GM21825 (cell line): ENCODE results near the gene PLD1.

ENCODE experiments used
- ATAC-seq: cut with Tn5 transposase; IDR thresholded peaks from one replicate; pipeline ENCODE4 v1.9.1; 2021; ENCODE audit warnings: mild to moderate bottlenecking, moderate library complexity; ENCODE audit not compliant: unreplicated experiment

The PLD1 gene

GRCh38 chr3:171678971-171679492, 131.3 kb downstream of the PLD1 start:
- ATAC-seq, result no peak

DNA sequence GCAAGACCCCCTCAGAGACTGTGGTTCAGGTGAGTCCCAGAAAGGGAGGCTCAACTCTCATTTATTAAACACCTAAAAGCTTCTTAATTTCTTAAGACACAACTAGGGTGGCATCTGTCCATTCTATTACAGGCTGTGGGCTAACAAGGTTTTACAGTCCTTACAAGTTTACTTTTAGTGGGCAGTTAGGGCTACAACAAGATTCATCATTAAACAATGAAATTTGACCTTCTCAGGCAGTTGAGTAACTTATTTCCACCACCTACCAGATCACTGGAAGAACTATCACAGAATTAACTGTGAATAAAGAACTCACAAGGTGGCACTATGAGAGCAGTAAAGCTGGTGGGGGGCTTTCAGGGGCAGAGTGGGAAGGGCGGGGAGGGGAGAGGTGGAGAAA, 132.6 kb downstream of the PLD1 start:
- no peak for ATAC-seq

GRCh38 chr3:171676601-171677175, 133.6 kb downstream of the PLD1 start:
- no peak for ATAC-seq

DNA sequence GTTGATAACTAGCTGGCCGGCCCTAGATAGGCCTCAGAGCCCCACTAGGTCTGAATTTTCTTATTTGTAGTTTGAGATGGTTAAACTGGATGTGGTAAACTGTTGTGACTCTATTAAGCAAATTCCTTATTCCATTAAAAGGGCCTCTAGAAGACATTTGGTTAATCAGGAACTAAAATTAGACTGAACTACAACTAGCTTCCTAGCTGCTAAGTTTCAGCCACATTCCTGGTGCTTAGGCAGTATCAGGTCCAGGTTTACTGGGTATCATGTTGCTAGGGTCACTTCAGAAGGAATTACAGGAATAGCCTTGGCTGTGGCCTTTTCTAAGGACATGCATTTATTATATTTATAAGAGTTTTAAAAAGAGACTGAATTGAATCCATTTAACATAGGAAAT, 136.3 kb downstream of the PLD1 start:
- ATAC-seq, result no peak

DNA sequence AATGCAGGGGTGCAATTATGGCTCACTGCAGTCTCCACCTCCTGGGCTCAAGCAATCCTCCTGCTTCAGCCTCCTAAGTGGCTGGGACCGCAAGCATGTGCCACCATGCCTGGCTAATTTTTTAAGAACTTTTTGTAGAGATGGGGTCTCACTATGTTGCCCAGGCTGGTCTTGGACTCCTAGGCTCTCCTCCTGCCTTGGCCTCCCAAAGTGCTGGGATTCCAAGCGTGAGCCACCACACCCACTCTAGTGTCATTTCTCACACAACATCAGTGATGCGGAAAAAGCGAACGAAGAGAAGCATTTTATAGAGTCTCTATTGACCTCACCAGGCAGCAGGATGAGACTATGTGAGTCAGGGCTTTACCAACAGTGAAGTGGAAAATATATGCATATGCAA, 137.7 kb downstream of the PLD1 start:
- ATAC-seq, result no peak

- no peak for ATAC-seq
These were observed 138.2 kb downstream of the PLD1 start for GRCh38 chr3:171672124-171672523.

DNA sequence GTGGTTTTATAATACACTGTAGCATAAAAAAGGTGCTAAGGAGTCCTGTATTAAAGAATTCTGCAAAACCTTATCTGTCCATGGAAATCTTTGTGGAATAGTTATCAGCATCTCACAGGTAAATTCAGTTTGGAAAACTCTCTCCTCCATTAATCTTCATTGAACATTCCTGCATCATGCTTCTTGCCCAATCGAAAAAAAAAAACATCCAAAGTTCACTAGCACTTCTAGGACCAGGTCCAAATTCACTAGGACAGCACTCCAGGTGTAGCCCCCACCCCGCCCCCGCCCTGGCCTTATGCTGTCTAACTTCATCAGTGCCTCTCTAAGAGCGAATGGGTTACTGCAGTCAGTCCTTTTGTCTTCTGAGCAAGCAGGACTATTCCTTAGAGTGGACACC, 138.6 kb downstream of the PLD1 start:
- ATAC-seq, result no peak

DNA sequence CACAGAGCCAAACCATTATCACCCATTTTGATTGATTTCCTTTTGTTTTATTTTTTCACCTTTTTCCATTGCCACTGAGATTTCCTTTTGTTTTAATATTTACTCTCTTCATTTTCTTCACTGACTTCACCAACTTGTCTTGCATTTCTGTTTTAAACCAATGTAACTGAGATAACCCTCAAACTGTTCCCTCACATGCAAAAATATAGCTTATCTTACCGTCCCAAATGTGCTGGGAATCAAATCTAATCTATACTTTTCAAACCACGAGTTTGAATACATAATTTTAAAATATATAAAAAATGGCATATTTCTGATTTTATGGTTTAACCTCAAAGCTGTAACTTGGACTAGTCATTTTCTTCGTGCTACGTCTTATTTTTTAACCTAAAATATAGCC, 143.8 kb downstream of the PLD1 start:
- no peak for ATAC-seq

DNA sequence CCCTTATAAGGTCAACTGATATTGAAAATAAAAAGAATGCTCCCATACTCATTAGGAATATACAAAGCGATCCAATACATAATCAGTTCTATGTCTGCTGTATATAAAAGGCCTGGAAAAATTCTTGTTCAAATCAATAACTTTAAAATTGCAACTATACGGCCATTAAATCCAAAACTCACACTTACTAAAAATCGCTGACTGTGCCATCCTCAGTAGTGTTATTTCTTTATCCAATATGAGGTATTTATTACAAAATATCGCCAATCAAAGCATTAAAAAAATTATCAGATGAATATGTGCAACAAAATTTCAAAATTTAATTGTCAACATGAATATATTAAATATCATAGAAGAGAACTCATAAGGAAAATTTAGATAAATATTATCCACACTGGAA, 146.5 kb downstream of the PLD1 start:
- ATAC-seq, result no peak

- ATAC-seq, result no peak
These were observed 148.8 kb downstream of the PLD1 start for GRCh38 chr3:171661484-171661883.

GRCh38 chr3:171660188-171660587, 150.1 kb downstream of the PLD1 start:
- ATAC-seq, result no peak

DNA sequence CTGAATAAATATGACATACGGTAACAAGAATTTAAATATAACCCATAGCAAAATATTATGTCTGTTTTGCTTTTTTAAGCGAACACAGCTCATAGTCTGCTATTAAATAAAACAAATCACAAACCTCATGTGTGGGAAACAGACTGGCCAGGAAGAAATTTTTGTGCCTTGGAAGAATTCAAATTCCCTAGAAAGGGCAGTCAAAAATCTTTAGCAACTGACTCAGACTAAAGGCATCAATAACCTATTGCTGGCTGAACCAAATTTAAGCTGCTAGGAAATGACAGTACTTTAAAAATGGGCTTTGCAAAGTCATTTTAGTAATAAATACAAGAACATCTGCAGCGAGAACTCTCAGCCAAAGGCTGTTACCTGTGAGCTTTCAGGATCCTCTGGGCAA, 151.4 kb downstream of the PLD1 start:
- no peak for ATAC-seq

- ATAC-seq, result no peak
These were observed 155.5 kb downstream of the PLD1 start for GRCh38 chr3:171654809-171655208.

DNA sequence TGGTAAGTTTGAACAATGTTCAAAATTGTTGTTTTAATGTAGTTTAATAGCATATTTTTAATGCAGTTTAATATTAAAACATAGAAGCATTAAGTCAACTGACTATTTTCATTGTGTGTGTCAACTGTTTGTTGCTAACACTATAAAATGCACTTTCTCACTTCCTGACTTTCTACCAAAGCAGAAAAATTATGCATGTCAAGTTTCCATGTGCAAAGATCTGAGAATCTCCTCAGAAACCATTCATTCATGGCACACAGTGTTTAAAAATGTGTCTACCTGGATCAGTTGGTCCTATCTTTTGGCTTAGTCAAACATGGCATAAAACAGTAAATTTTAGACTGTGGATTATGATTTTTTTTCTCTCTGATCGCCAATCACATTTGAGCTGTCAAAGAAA, 156.0 kb downstream of the PLD1 start:
- no peak for ATAC-seq

DNA sequence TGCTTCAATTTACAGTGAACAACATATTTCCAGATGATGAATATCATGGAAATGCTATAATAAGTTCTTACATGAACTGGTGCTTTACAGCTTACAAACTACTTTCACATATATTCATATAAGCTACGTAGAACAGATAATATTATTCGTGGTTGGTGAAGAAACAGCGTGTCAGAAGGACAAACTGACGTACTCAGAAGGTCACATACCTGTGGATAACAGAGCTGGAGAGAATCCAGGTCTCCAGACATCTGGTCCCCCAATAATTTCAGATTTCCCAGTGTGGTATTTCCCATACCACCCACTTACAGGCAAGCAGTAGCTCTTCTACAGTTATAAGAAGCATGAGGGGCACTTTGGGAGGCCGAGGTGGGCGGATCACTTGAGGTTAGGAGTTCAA, 156.6 kb downstream of the PLD1 start:
- no peak for ATAC-seq

DNA sequence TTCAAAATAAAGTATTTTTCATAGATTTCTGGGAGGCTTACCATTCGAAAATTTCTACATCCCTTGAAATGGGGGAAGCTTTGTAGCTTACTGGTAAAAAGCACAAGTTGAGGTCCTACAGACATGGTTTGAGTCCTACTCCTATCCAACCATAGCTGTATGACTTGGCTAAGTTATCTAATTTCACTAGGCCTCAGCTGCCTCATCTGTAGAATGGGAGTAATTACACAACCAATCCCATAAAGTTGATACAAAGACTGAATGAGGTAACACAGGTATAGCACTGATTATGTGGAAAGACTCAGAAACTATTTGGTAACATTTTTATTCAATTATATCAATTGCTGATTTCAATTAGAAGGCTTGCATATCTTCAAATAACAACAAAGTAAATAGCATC, 157.4 kb downstream of the PLD1 start:
- ATAC-seq, result no peak

DNA sequence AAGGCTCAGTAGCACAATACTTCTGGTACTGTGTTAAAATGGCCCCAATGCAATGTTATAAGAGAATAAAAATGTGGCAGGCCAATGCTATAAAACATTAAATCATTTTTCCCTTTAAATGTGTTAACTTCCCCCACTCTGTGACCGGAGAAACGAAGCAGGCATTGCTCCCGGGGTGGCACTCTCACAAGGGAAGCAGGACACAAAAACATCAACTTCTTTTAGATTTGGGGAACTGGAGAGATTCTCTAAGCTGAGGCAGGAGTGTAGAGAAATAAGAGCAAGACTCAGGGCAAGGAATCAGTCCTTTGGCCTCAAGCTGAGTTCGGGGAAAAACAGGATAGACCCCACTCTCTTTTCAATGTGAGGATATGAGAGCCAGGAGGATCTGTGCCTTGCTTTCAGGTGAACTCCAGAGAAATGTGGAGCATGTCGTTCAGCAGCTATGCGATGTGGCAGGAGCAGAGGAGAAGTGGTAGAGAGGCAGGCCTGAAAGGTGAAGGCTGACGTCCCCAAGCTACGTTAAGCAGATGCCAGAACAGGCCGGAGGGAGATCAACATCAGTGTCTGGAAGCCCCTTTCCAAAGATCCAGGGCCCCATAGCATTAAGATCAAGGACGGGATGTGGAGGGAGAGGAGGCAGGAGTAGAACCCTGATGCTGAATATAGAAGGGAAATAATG, 160.2 kb downstream of the PLD1 start:
- no peak for ATAC-seq

- no peak for ATAC-seq
These were observed 161.0 kb downstream of the PLD1 start for GRCh38 chr3:171649267-171649666.

GRCh38 chr3:171648069-171648468, 162.2 kb downstream of the PLD1 start:
- no peak for ATAC-seq

DNA sequence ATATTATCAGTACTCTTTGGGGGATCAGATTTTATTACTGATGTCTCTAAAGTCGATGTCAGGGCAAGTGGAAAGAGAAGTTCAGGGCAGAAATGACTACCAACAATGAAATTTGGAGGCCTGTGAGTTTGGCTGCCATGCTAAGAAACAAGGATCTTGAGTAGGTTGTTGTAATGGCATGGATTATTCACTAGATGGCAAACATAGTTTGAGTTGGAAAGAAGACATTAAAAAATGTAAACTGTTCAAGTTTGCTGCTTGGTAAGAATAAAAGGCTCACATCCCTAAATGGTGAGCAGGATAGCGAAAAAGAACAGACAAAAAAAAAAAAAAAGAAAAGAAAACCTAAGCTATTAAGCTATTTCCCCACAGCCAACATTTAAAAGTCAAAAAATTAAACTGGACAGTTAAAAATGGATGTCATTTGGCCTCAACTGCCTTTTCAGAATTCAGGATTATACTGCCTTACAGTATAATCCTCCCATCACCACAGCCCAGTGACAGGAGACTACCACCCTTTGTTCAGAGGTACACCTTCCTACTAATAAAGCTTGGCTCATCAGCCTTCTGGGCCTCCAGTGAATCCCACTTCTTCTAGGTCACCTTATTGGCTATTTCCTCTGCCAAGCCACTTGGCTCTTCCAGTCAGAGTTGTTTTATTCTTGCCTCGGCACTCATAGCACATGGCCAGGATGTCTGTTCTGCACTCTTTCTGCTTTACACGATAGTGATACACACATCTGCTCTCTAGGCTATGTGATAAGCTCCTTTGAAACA, 163.7 kb downstream of the PLD1 start:
- no peak for ATAC-seq

DNA sequence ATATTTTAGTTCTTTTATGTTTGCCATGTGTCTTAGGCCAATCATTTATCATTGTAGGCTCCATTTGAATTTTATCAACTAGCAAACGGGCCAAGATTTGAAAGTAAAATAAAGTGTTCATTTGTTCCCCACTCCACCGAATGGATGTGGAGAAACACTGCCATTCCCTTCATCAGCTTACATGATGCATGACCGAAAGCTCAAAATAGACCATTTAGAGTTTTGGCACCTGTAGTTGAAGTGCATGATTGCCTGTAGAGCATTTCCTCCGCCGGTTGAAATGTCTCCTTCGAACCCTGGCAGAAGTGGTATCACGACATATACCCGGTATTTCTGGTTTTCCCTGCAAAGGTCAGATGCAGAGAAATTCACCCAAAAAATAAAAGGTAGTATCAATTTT, 165.6 kb downstream of the PLD1 start:
- ATAC-seq, result no peak

DNA sequence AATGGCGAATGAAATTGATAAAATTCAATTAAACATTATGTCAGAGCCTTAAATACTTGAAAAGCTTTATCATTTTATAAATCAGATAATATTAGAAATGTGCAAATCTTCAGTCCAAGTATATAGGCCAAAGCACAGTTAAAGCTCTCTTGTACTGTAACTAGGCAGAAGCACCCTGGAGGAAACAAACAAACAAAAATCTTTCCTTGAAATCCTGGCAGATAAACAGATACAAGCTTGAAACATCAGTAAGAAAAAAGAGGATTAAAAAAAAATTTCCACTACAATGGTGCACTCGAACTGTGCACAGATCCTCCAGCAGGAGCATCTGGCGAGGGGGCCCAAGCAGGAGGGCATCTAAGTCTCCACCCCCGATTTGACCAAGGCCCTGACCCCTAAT, 166.6 kb downstream of the PLD1 start:
- ATAC-seq, result no peak
